Urinary bladder (tissue), 4 donors: ENCODE measurements around the gene TRNP1. TPM values are rescaled to one million over a fixed set of nuclear protein-coding genes. Genes with fewer than 3 reads are reported as not detected.
"Not testable (repeated sequence)": the region's sequence is repeated elsewhere in the genome, so short reads cannot be mapped to it uniquely, and the experiment has no call there.

Experiments
- DNase-seq: peaks from one replicate; pipeline ENCODE4 v3.0.0-alpha.2; 2015; ENCODE audit errors: extremely low spot score
- H3K27ac ChIP-seq: one replicate; pipeline ENCODE4 v1.5.1; 2013; ENCODE audit warnings: low read depth, mild to moderate bottlenecking, moderate library complexity
- H3K36me3 ChIP-seq: one replicate; pipeline ENCODE4 v1.6.1; 2013; ENCODE audit warnings: mild to moderate bottlenecking, moderate library complexity; ENCODE audit not compliant: insufficient read depth
- H3K4me1 ChIP-seq: one replicate; pipeline ENCODE4 v1.6.1; 2013; ENCODE audit warnings: mild to moderate bottlenecking, moderate library complexity; ENCODE audit not compliant: insufficient read depth
- H3K4me3 ChIP-seq: one replicate; pipeline ENCODE4 v1.5.1; 2013; ENCODE audit warnings: low read depth, low read length
- WGBS: extraction: QIAGEN DNeasy Blood & Tissue Kit; methylation state at CpG from one replicate; pipeline ENCODE4 v1.1.7; 2013; 5-methylcytosine and 5-hydroxymethylcytosine counted together
- polyA plus RNA-seq: library from polyadenylated mRNA; stranded (reverse); fragments of 200-250 nt; gene quantifications from one replicate; pipeline ENCODE4 v1.2.3, GENCODE V29; 2013
- total RNA-seq: library from RNA; depleted of rRNA; stranded (reverse); fragments of >200 nt; gene quantifications from one replicate; pipeline ENCODE4 v1.2.3, GENCODE V29; 2014
- donor health status: healthy with polysubstance abuse.
- donor health status: healthy.

The TRNP1 gene
- total and polyA plus RNA-seq, 2 donors, result 7.1 to 31.4 TPM

DNA sequence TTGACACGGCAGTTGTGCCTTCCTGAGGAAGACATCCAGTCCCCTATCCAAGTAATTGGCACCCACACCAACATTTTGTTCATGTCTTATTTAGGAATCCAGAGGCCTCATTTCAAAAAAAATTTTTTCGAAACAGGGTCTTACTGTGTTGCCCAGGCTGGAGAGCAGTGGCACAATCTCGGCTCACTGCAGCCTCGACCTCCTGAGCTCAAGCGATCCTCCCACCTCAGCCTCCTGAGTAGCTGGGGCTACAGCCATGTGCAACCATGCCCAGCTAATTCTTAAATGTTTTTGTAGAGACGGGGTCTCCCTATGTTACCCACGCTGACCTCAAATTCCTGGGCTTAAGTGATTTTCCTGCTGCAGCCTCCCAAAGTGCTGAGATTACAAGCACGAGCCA, 9.2 kb upstream of the TRNP1 start:
- Histone ChIP-seq H3K4me3 (no peak overlapping the region), H3K4me1 (peaks cover 2% of the 10 kb centered on the region), H3K27ac (no peak overlapping the region), H3K36me3 (no peaks in the 10 kb centered on the region)
- 69% methylated on average over 8 of the region's 8 CpGs for WGBS
- no peak for DNase-seq

DNA sequence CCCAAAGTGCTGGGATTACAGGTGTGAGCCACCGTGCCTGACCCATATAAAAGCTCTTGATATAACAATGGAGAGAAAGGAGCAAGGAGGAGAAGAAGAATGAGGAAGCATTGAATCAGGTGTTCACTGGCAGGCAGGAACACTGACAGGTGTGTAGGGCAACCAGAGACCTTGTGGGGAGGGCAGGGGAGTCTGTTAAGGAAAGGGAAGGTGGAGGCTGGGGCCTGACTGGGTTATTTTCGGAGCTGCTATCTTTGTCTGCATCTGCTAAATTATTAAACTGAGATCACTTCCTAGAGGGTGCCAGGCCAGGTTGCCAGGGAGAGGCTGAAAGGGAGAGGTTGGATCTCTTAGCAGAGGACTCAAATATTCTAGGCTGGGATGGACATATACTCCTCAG, 6.8 kb upstream of the TRNP1 start:
- no peak overlapping the region for H3K27ac ChIP-seq
- no peaks in the 10 kb centered on the region for H3K36me3 ChIP-seq
- 63% methylated on average over 2 of the region's 2 CpGs for WGBS
- H3K4me3 ChIP-seq, result no peak overlapping the region
- no peak for DNase-seq
- H3K4me1 ChIP-seq, result peaks cover 2% of the 10 kb centered on the region

DNA sequence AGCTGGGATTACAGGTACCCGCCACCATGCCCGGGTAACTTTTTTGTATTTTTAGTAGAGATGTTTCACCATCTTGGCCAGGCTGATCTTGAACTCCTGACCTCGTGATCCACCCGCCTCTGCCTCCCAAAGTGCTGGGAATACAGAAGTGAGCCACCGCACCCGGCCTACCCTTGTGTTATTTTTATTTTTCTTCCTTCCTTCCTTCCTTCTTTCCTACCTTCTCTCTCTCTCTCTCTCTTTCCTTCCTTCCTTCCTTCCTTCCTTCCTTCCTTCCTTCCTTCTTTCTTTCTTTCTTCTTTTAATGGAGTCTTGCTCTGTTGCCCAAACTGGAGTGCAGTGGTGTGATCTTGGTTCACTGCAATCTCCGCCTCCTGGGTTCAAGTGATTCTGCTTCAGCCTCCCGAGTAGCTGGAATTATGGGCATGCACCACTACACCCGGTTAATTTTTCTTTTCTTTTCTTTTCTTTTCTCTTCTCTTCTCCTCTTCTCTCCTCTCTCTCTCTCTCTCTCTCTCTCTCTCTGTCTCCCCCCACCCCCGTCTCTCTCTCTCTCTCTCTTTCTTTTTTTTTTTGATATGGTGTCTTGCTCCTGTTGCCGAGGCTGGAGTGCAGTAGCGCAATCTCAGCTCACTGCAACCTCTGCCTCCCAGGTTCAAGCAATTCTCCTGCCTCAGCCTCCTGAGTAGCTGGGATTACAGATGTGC, 3.9 kb upstream of the TRNP1 start:
- H3K4me3 ChIP-seq, DNase-seq, H3K36me3 ChIP-seq, H3K4me1 ChIP-seq, H3K27ac ChIP-seq: not testable (repeated sequence)
- WGBS, result 81% methylated on average over 12 of the region's 12 CpGs

DNA sequence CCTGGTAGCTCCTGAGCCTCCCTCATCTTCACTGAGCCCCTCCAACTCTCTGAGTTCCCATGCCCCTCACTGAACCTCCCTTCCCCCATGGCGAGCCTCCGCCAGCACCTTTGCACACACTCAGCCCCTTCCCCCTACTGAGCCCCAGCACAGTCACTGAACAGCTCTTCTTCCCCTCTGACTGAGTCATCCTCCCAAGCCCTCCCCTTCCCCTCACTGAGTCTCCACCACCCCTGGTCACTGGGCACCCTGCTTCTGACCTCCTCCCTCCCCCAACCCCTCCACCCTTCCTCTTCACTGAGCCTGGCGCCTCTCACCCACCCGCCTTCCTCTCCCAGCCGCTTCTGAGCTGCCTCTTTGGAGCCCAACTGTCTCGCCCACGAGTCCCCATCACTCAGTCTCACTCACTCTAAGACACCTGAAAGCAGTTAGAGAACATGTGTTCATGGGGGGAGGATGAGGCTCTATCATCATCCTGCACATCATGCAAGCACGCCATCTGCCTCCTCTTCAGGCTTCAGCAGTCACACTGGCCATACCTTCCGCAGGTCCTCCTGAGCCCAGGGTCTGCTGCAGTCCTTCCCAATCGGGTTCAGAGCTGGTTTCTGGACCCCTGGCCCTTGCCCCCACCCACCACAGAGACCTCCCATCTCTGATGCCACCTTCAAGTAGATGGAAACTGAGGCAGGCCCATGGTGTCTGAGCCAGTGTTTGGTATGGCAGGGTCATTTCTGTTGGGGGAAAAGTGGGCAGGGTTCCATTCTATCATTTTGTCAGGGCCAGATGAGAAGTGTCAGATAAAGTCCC, 2.0 kb upstream of the TRNP1 start:
- no peak overlapping the region for H3K27ac ChIP-seq
- DNase-seq, result no peak
- no peaks in the 10 kb centered on the region for H3K36me3 ChIP-seq
- no peak overlapping the region for H3K4me3 ChIP-seq
- peaks cover 4% of the 10 kb centered on the region for H3K4me1 ChIP-seq
- WGBS, result 31% methylated on average over 10 of the region's 10 CpGs

DNA sequence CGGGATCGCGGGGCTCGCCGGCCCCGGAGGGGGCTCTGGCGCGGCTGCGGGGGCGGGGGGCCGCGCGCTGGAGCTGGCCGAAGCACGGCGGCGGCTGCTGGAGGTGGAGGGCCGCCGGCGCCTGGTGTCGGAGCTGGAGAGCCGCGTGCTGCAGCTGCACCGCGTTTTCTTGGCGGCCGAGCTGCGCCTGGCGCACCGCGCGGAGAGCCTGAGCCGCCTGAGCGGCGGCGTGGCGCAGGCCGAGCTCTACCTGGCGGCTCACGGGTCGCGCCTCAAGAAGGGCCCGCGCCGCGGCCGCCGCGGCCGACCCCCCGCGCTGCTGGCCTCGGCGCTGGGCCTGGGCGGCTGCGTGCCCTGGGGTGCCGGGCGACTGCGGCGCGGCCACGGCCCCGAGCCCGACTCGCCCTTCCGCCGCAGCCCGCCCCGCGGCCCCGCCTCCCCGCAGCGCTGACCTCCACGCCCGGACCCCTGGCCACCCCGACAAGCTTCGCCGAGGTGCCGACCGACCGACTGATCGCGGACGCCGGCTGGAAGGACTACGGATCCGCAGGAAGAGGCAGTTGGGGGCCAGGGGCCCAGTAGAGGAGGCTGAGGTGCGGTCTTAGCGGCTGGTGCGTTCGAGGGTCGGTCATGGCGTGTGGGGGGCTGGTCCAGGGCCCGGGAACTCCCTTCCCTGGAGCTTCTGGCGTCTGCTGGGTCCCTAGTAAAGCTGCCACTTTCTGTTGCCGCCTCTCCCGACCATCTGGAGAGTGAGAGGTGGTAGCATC, 711 bp downstream of the TRNP1 start:
- no peak for DNase-seq
- 1% methylated on average over 97 of the region's 97 CpGs for WGBS
- peaks cover 1% of the 10 kb centered on the region for H3K4me1 ChIP-seq
- H3K27ac ChIP-seq, result peak overlapping the region; percentile 74
- no peaks in the 10 kb centered on the region for H3K36me3 ChIP-seq
- H3K4me3 ChIP-seq, result peak overlapping the region; percentile 82

DNA sequence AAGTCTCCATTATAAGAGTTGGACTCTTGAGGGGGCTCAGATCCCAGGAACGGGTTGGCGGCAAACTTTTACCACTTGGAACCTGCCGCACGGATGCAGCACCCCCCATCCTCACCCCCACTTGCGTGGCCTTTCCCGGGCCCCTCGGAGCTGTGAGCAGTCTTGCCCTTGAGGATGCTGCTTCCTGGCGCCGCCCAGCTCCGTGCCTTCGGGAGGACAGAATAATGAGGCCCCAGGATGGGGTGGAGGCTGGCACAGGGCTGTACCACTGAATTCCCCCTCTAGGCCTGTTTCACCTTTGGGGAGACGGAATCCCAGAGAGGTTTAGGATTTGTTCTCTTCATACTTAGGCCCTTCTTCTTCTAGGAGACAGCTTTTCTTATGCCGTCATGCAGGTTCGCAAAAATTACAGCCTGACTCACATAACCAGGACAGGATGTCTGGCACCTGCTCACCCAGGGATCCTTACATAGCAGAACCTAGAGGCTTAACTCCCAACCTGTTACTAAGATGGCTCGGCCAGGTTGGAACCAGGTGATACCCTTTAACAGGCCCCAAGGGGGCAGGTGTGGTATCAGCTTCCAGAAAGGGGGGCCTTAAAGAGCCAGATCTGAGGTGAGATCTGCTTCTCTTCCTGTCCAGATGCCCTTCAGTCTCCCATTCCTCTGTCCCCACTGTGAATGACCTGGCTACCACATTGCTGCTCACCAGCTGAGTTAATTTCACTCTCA, 1.5 kb downstream of the TRNP1 start:
- Histone ChIP-seq H3K27ac (no peak overlapping the region), H3K36me3 (no peaks in the 10 kb centered on the region), H3K4me1 (peaks cover 1% of the 10 kb centered on the region), H3K4me3 (peak overlapping the region; percentile 82)
- 33% methylated on average over 15 of the region's 15 CpGs for WGBS
- no peak for DNase-seq

DNA sequence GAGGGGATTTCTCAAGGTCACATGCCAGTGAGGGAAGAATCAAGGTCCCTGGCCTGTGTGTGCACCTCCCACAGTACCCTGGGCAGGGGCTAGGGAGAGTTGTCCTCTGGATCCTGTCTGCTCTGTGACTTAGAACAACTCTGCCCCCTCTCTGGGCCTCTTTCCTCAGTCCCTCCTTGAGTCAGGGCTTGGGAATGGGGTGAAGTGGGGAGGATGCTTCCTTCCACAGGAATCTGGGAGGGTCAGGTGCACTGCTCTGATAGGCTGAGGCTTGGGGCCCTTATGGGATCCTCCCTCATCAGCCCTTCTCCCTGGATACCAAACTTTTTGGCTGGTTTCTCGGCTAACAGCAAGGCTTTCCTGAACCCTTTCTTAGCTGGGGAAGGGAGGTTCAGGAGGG, 2.5 kb downstream of the TRNP1 start:
- Histone ChIP-seq H3K4me1 (peaks cover 1% of the 10 kb centered on the region), H3K27ac (no peak overlapping the region), H3K4me3 (no peak overlapping the region), H3K36me3 (no peaks in the 10 kb centered on the region)
- no peak for DNase-seq
- 74% methylated on average over 1 of the region's 1 CpG for WGBS

DNA sequence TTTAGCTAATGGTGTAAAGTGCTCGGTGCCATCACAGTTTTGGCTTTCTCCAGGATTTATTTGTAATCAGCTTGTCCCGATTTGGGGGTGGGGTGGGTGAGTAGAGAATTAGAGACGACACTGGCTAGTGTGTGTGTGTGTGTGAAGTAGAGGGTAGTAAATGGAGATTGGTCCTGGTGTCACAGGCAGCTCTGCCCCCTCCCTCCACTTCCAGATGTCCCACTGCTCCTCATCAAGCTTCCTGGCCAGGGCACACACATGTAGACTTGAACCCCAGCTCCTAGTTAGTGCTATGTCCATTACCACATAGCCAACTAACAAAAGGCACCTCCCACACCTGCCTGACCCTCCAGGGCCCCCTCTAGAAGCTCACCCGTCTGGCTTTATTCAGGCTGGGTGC, 3.2 kb downstream of the TRNP1 start:
- H3K36me3 ChIP-seq, result no peaks in the 10 kb centered on the region
- WGBS, result 74% methylated on average over 4 of the region's 4 CpGs
- DNase-seq, result no peak
- H3K4me1 ChIP-seq, result peaks cover 1% of the 10 kb centered on the region
- no peak overlapping the region for H3K27ac ChIP-seq
- H3K4me3 ChIP-seq, result no peak overlapping the region

DNA sequence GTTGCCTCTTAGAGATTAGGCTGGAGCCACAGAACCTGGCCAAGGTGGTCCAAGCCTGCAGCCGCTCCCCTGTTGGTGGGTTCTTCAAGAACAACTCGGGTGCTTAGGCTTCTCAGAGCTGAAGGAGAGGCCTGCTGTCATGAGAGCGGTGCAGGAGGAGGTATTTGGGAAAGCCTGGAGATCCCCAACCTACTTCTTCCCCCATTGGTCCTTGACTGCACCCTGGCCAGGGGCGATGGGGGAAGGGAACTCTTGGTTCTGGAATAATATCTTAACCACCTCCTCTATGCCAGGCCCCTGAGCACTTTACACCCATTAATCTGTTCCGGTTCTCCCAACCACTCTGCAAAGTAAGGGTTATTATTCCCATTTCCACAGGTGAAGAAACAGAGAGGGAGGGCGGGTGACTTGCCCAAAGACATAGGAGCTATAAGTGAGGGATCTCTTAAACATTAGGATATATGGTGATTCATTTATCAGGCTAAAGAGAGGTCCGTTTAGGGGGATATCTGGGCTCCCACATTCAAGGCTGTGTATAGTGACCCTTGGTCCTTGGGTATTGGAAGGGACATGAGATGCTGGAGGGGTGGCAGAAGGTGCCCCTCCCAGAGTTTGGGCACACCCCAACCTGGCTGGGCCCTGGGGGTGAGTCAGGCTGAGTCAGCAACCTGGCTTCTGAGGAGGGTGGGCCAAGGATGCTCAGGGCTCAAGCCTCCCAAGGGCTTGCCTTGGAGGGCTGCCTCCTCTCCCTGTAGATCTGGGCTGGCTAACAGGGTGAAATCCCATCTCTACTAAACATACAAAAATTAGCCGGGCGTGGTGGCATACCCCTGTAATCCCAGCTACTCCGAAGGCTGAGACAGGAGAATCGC, 5.2 kb downstream of the TRNP1 start:
- DNase-seq, result no peak
- WGBS, result 81% methylated on average over 11 of the region's 11 CpGs
- Histone ChIP-seq H3K4me1 (peaks cover 1% of the 10 kb centered on the region), H3K4me3 (no peak overlapping the region), H3K27ac (peak overlapping the region; percentile 31), H3K36me3 (no peaks in the 10 kb centered on the region)

DNA sequence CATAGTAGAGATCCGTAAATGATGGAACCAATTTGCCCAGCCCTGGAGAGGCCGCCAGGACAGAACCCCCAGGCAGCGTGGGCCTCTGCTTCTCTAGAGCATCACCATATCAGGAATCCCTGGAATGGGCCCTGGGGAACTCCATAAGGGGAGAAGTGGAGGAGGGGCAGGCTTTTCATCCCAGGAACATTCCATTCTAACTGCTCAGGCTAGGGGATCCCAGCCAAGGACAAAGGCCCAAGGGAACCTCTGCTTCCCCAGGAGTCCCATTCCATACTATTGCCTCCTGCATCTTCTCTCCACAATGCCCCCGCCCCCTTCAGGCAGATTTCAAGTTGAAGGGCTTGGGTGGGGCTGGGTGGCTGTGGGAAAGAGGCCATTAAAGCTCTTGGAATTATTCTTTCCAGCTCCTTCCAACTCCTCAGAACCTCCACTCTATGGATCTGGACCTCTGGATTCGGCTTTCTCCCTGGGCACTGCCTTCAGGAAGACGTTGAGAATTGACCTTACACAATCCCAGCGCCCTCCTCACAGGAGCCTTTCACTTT, 6.0 kb downstream of the TRNP1 start:
- 38% methylated on average over 7 of the region's 7 CpGs for WGBS
- Histone ChIP-seq H3K4me3 (no peak overlapping the region), H3K4me1 (peaks cover under 1% of the 10 kb centered on the region), H3K36me3 (no peaks in the 10 kb centered on the region), H3K27ac (no peak overlapping the region)
- no peak for DNase-seq

DNA sequence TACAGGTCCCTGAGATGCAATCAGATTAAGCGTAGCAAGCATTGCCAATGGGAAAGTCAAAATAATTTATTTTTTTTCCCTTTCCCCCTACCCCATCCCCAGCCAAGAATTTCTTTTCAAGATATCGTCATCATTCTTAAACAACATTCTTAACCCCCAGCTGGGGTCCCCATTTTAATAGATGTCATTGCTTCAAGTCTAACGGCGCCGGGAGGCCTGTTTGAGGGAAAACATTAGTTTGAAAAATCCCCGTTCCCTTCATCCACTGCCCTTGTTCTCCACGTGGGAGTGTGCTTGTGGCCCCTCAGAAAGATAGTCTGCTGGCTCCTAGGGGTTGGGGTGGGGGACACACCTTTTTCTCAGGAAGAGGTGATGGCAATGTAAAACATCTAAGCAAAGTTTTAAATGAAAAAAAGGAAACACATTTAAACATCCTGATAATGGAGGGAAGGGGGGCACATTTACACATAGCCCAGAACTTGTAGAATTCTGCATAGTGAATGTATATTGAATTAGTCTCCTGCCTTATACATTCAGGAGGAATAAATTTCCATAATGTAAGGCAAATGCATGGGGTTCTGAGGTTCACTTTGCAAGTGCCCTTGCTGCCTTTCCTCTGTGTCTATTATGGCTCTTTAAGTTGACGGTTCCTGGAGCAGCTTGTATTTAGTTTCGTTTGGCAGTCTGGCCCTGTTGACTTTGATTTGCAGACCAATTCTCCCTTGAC, 6.8 kb downstream of the TRNP1 start:
- Histone ChIP-seq H3K36me3 (no peaks in the 10 kb centered on the region), H3K4me1 (no peaks in the 10 kb centered on the region), H3K27ac (no peak overlapping the region), H3K4me3 (no peak overlapping the region)
- 60% methylated on average over 9 of the region's 9 CpGs for WGBS
- DNase-seq, result no peak
